Measurements from ENCODE around the gene RHOC. TPM values are rescaled to one million over a fixed set of nuclear protein-coding genes. Genes with fewer than 3 reads are reported as not detected.
"Not testable (repeated sequence)": the region's sequence is repeated elsewhere in the genome, so short reads cannot be mapped to it uniquely, and the experiment has no call there.

Gene RHOC
- 100 to 1,000 TPM; 297 to 387 TPM for total RNA-seq
- long read RNA-seq, donor 1, transcript RHOC-208 (5 exons, 1,355 nt): minor isoform, 32 of 107 reads
- long read RNA-seq, donor 1, transcript RHOC-202 (6 exons, 1,418 nt): major isoform, 53 of 107 reads
- long read RNA-seq, donor 1, partial matches to known transcripts: 13 of 107 reads
- long read RNA-seq, donor 1, other reads (novel, unspliced or antisense): 7 of 107 reads
- long read RNA-seq, donor 2, transcript RHOC-206 (6 exons, 888 nt): minor isoform, 18 of 915 reads
- long read RNA-seq, donor 2, transcript RHOC-216 (7 exons, 891 nt): minor isoform, 8 of 915 reads
- long read RNA-seq, donor 2, transcript RHOC-208 (5 exons, 1,355 nt): minor isoform, 293 of 915 reads
- long read RNA-seq, donor 2, transcript RHOC-202 (6 exons, 1,418 nt): major isoform, 480 of 915 reads
- long read RNA-seq, donor 2, partial matches to known transcripts: 64 of 915 reads
- long read RNA-seq, donor 2, other reads (novel, unspliced or antisense): 37 of 915 reads

DNA sequence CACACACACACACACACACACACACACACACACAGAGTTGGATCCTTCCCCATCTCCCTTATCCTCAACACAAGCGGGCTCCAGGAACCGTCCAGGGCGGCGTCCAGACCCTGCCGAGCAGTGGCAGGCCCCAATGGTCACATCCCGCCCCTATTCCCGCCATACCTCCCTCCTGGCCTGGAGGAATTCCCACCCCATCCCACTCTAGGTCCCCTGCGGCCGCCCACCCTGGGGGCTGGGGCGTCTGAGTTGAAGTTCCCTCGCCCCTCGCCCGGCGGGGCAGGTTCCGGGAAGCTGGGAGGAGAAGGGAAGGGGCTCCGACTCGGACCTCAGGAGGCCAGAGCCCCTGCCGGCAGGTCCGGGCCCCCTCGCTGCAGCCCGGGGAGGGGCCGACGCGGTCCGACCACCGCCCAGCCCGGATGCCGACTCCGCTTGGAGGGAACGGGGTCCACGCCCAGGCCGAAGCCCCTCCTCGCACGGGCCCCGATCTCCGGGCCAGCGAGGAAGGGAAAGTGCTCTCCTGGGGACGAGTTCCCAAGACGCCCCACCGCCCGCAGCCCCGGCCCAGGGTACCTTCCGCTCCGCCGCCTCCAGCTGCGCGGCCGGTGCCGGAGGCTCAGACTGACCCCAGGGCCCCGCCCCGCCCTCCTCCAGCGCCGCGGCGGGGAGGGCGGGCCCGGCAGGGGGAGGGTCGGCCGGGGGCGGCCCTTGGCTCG, at the start of gene RHOC:
Gene RHOC (minus strand): TSS at position 623 of the 716 bp plus-strand sequence. CDS start 3,328 bp downstream, outside the sequence.
- intact Hi-C loops (cut with DNase I): loop anchor here (5.0 to 10.0 kb wide), 4 partner anchors 34 to 314 kb away; partner anchors contain the start of genes CTTNBP2NL (in 1 of the 2) and MOV10 (in 1 of the 2)
- peak; percentile 91 for DNase-seq (ENCODE audit: low spot score)

DNA sequence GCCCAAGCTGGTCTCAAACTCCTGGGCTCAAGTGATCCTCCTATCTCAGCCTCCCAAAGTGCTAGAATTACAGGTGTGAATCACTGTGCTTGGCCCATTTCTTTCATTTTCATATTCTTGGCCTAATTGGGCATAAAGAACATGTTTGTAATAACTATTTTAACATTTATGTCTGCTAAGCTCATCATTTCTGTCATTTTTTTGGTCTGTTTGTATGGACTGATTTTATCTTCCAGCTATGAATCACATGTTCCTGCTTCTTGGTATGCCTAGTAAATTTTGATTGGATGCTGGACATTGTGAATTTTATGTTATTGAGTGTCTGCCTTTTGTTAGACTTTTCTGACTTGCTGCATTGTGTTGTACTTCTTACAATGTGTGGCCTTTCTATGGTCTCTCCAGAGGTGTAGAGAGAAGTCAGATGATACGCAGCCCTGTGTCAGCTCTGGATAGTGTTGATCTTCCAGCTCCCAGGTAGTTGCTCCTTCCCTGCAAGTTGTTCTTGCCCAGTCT, 47.2 kb upstream of the RHOC start:
- no peak for DNase-seq (ENCODE audit: low spot score)
- intact Hi-C loops (cut with DNase I): no loop called here

DNA sequence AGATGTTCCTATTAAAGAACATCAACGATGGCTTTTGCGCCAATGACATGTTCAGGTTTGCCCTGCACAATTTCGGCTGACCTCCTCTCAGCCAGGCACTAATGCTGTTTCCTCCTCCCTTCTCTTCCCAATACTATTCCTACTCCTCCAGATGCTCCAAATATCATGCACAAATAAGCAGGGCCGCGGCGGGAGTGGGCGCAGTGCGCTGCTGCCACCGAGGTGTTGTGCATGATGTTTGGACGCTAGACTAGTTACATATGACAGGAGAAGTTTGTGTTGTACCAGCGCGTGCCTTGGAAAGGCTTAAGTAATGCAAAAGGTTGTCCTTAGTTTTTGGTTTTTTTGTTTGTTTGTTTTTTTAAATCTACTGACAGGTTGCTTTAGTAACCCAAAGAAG, 41.5 kb upstream of the RHOC start:
- intact Hi-C loops (cut with DNase I): no loop called here

DNA sequence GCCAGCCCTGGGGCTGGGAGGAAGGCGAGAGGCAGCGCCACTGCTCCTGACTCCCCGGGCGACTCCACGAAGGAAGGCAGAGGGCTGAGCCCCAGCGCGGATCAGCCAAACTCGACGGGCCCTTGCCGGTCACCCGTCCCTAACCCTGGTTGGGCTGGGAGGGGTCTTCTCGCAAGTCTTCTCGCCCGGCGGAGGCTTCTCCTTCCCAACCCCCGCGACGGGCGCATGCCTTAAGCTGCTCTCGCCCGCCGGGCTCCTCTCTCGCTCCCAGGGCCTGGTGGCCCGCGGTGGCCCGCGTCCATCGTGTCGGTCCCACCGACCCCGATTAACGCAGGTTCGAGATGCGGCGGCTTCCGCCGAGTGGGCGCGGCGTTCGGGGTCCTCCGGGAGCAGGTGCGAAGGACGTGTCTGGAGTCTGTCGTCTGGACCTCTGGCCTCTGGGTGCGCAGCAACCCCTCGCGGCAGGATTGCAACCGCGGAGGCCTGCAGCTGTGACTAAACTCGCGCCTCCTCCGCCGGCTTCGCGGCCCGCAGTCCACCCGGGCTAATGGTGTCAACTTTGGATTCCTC, 37.2 kb upstream of the RHOC start:
- DNase-seq (ENCODE audit: low spot score): no peak
- intact Hi-C loops (cut with DNase I): no loop called here

More for the DNA sequence above, 41.5 kb upstream of the RHOC start:
- DNase-seq (ENCODE audit: low spot score): no peak

- intact Hi-C loops (cut with DNase I): no loop called here
- no peak for DNase-seq (ENCODE audit: low spot score)
Observed at GRCh38 chr1:112743174-112744008, 36.5 kb upstream of the RHOC start.

DNA sequence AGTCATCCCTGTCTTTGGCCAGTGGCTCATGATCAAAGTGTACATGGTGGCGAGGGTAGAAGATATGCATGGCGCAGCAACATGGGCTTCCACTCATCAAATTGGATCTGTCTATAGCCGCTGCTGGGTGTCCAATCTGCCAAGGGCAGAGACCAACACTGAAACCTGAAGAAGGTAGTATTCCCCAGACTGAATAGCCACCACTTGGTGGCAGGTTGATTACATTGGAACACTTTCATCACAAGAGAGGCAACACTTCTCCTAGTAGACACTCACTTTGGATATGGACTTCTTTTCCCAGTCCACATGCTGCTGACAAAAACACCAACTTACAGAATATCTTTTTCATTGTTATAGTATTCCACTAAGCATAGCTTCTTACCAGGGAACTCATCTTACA, 30.6 kb upstream of the RHOC start:
- intact Hi-C loops (cut with DNase I): no loop called here
- DNase-seq (ENCODE audit: low spot score): no peak

GRCh38 chr1:112735752-112736151, 28.8 kb upstream of the RHOC start:
- intact Hi-C loops (cut with DNase I): no loop called here

DNA sequence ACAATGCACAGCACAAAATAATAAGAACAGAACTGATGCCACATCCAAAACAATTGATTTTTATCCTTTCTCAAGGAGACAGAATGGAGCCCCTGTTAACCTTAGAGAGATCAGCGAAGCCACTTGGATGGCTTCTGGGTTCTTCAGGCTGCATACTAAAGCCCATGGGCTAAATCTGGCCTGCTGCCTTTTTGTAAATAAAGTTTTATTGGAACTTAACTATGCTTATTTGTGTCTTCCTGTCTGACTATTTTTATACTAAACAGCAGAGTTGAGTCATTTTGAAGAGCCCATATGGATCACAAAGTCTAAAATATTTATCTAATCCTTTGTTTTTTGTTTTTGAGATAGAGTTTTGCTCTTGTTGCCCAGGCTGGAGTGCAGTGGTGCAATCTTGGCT, 24.5 kb upstream of the RHOC start:
- DNase-seq (ENCODE audit: low spot score): no peak
- intact Hi-C loops (cut with DNase I): no loop called here

More at GRCh38 chr1:112735752-112736151, 28.8 kb upstream of the RHOC start:
- no peak for DNase-seq (ENCODE audit: low spot score)

- DNase-seq (ENCODE audit: low spot score): no peak
- intact Hi-C loops (cut with DNase I): loop anchor here in 1 of 2 donors (10.0 kb wide), 1 partner anchor 305 kb away; no protein-coding TSS in a partner anchor
Observed at GRCh38 chr1:112729909-112730308, 23.0 kb upstream of the RHOC start.

GRCh38 chr1:112729011-112729410, 22.1 kb upstream of the RHOC start:
- intact Hi-C loops (cut with DNase I): loop anchor here in 1 of 2 donors (10.0 kb wide), 1 partner anchor 306 kb away; no protein-coding TSS in a partner anchor
- DNase-seq (ENCODE audit: low spot score): not testable (repeated sequence)

GRCh38 chr1:112728306-112728971, 21.5 kb upstream of the RHOC start:
- intact Hi-C loops (cut with DNase I): loop anchor here in 1 of 2 donors (10.0 kb wide), 1 partner anchor 306 kb away; no protein-coding TSS in a partner anchor
- DNase-seq (ENCODE audit: low spot score): not testable (repeated sequence)

- intact Hi-C loops (cut with DNase I): loop anchor here in 1 of 2 donors (10.0 kb wide), 1 partner anchor 307 kb away; no protein-coding TSS in a partner anchor
Observed at GRCh38 chr1:112727716-112728115, 20.8 kb upstream of the RHOC start.

DNA sequence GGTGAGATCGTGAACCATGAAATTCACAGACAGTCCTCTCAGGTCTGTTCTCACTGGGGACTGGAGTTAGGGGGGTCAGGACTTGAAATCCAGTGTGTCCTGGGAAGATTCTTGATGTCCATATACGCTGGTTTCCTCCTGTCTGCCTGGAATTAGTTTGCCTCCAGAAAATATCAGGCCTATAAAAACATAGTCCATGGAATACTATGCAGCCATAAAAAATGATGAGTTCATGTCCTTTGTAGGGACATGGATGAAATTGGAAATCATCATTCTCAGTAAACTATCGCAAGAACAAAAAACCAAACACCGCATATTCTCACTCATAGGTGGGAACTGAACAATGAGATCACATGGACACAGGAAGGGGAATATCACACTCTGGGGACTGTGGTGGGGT, 17.3 kb upstream of the RHOC start:
- not testable (repeated sequence) for DNase-seq (ENCODE audit: low spot score)
- intact Hi-C loops (cut with DNase I): loop anchor here (5.0 to 10.0 kb wide), 2 partner anchors 78 to 311 kb away; no protein-coding TSS in a partner anchor

More at GRCh38 chr1:112727716-112728115, 20.8 kb upstream of the RHOC start:
- DNase-seq (ENCODE audit: low spot score): no peak

DNA sequence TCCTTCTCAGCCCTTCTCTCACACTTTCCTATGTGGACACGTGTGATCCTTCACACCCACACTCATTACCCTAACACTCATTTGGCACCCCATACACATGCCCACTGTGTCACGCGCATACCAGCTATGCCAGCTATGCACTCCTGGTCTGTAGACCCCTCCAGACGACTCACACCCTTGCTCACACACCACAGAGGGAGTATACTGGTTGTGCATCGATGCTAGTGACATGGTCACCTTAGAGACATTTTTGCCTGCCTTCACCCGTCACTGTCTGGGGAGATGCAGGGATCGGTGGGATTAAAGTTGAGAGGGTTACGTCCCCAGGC, 16.5 kb upstream of the RHOC start:
- intact Hi-C loops (cut with DNase I): loop anchor here (5.0 to 10.0 kb wide), 2 partner anchors 79 to 311 kb away; no protein-coding TSS in a partner anchor
- DNase-seq (ENCODE audit: low spot score): no peak

GRCh38 chr1:112722601-112723510, 15.9 kb upstream of the RHOC start:
- intact Hi-C loops (cut with DNase I): loop anchor here (5.0 to 10.0 kb wide), 2 partner anchors 79 to 312 kb away; no protein-coding TSS in a partner anchor
- DNase-seq (ENCODE audit: low spot score): no peak

GRCh38 chr1:112721966-112722524, 15.1 kb upstream of the RHOC start:
- no peak for DNase-seq (ENCODE audit: low spot score)
- intact Hi-C loops (cut with DNase I): loop anchor here (5.0 to 10.0 kb wide), 2 partner anchors 80 to 313 kb away; no protein-coding TSS in a partner anchor
